Mesendoderm (in vitro differentiated cells): ENCODE results near the gene ADAMTS17.

Source experiments
- DNase-seq: peaks from one replicate; pipeline ENCODE4 v3.0.0; 2013
- H2AK5ac ChIP-seq: 2 replicates; pipeline ENCODE4 v1.6.1; 2013; ENCODE audit warnings: low read length, inconsistent platforms
- H2BK120ac ChIP-seq: 2 replicates; pipeline ENCODE4 v1.6.1; 2013; ENCODE audit warnings: low read depth, mild to moderate bottlenecking, low read length, moderate library complexity, mixed read lengths
- H2BK15ac ChIP-seq: replicated peaks from 2 replicates; pipeline ENCODE4 v1.6.1; 2013; ENCODE audit warnings: low read depth, mild to moderate bottlenecking, moderate library complexity
- H2BK5ac ChIP-seq: 2 replicates; pipeline ENCODE4 v1.6.1; 2013; ENCODE audit warnings: low read length, inconsistent platforms
- H3K18ac ChIP-seq: 2 replicates; pipeline ENCODE4 v1.6.1; 2013; ENCODE audit warnings: mild to moderate bottlenecking, low read length, mixed read lengths
- H3K23ac ChIP-seq: one replicate; pipeline ENCODE4 v1.6.1; 2013; ENCODE audit warnings: low read length
- H3K27ac ChIP-seq: 2 replicates; pipeline ENCODE4 v1.5.1; 2013; ENCODE audit warnings: low read depth, mild to moderate bottlenecking, inconsistent platforms, low read length, moderate library complexity
- H3K27me3 ChIP-seq: 2 replicates; pipeline ENCODE4 v1.6.1; 2013; ENCODE audit warnings: low read length, control low read depth, mild to moderate bottlenecking, inconsistent platforms; ENCODE audit not compliant: insufficient read depth, poor library complexity
- H3K36me3 ChIP-seq: 2 replicates; pipeline ENCODE4 v1.6.1; 2013; ENCODE audit warnings: low read length, inconsistent platforms; ENCODE audit not compliant: control insufficient read depth, insufficient read depth
- H3K4ac ChIP-seq: one replicate; pipeline ENCODE4 v1.6.1; 2013; ENCODE audit warnings: low read depth, mild to moderate bottlenecking, low read length, moderate library complexity
- H3K4me1 ChIP-seq: 2 replicates; pipeline ENCODE4 v1.6.1; 2013; ENCODE audit warnings: low read depth, low read length, inconsistent platforms; ENCODE audit not compliant: control insufficient read depth
- H3K4me2 ChIP-seq: 2 replicates; pipeline ENCODE4 v1.6.1; 2013; ENCODE audit warnings: low read length
- H3K4me3 ChIP-seq: 2 replicates; pipeline ENCODE4 v1.5.1; 2013; ENCODE audit warnings: mild to moderate bottlenecking, low read length
- H3K56ac ChIP-seq: one replicate; pipeline ENCODE4 v1.6.1; 2013; ENCODE audit warnings: low read length
- H3K79me1 ChIP-seq: 2 replicates; pipeline ENCODE4 v1.6.1; 2013; ENCODE audit warnings: low read length, inconsistent platforms
- H3K79me2 ChIP-seq: 2 replicates; pipeline ENCODE4 v1.6.1; 2013; ENCODE audit warnings: mild to moderate bottlenecking, low read length; ENCODE audit not compliant: control insufficient read depth, insufficient read depth
- H3K9ac ChIP-seq: 2 replicates; pipeline ENCODE4 v1.6.1; 2013; ENCODE audit warnings: low read length, inconsistent platforms
- H4K5ac ChIP-seq: one replicate; pipeline ENCODE4 v1.6.1; 2013; ENCODE audit warnings: low read length
- H4K8ac ChIP-seq: one replicate; pipeline ENCODE4 v1.6.1; 2013; ENCODE audit warnings: low read depth, mild to moderate bottlenecking, control low read depth, low read length, moderate library complexity
- WGBS: extraction: QIAGEN DNeasy Blood & Tissue Kit; methylation state at CpG from one replicate; pipeline ENCODE4 v1.1.7; 2013; ENCODE audit warnings: low lambda C conversion rate, missing lambda C conversion rate; ENCODE audit not compliant: insufficient coverage; ENCODE audit errors: extremely low coverage; 5-methylcytosine and 5-hydroxymethylcytosine counted together

Gene ADAMTS17

GRCh38 chr15:100241572-100242482, 99.9 kb downstream of the ADAMTS17 start:
- Histone ChIP-seq H3K27ac (no peak overlapping the region), H2BK120ac (no peak overlapping the region), H2AK5ac (no peak overlapping the region), H2BK15ac (no peak overlapping the region), H3K79me1 (no peaks in the 10 kb centered on the region), H3K4me1 (no peaks in the 10 kb centered on the region), H3K36me3 (no peaks in the 10 kb centered on the region), H3K79me2 (no peaks in the 10 kb centered on the region), H3K18ac (no peak overlapping the region), H3K4me3 (no peak overlapping the region), H3K9ac (no peak overlapping the region), H4K8ac (no peak overlapping the region), H3K4ac (no peak overlapping the region), H3K4me2 (no peak overlapping the region), H3K56ac (no peak overlapping the region), H2BK5ac (no peak overlapping the region), H4K5ac (no peak overlapping the region), H3K27me3 (no peaks in the 10 kb centered on the region), H3K23ac (no peak overlapping the region)
- DNase-seq = peak; percentile 91
- WGBS = no CpG with 5 or more reads among the region's 20 CpGs

GRCh38 chr15:100236981-100237720, 104.6 kb downstream of the ADAMTS17 start:
- Histone ChIP-seq H3K23ac (no peak overlapping the region), H3K27me3 (no peaks in the 10 kb centered on the region), H3K4me2 (no peak overlapping the region), H2BK15ac (no peak overlapping the region), H4K8ac (no peak overlapping the region), H3K9ac (no peak overlapping the region), H2BK120ac (no peak overlapping the region), H3K36me3 (no peaks in the 10 kb centered on the region), H3K18ac (no peak overlapping the region), H3K56ac (no peak overlapping the region), H3K4ac (no peak overlapping the region), H3K4me1 (no peaks in the 10 kb centered on the region), H4K5ac (no peak overlapping the region), H2AK5ac (no peak overlapping the region), H3K4me3 (no peak overlapping the region), H3K79me1 (no peaks in the 10 kb centered on the region), H3K79me2 (no peaks in the 10 kb centered on the region), H2BK5ac (no peak overlapping the region), H3K27ac (no peak overlapping the region)
- no peak for DNase-seq
- no CpG with 5 or more reads among the region's 15 CpGs for WGBS

GRCh38 chr15:100235030-100235617, 106.7 kb downstream of the ADAMTS17 start:
- Histone ChIP-seq H3K36me3 (no peaks in the 10 kb centered on the region), H3K79me1 (no peaks in the 10 kb centered on the region), H2BK5ac (no peak overlapping the region), H3K4me2 (no peak overlapping the region), H3K79me2 (no peaks in the 10 kb centered on the region), H3K56ac (no peak overlapping the region), H3K4ac (no peak overlapping the region), H3K4me1 (no peaks in the 10 kb centered on the region), H4K5ac (no peak overlapping the region), H3K27ac (no peak overlapping the region), H2BK15ac (no peak overlapping the region), H3K27me3 (no peaks in the 10 kb centered on the region), H4K8ac (no peak overlapping the region), H3K9ac (no peak overlapping the region), H3K23ac (no peak overlapping the region), H2AK5ac (no peak overlapping the region), H3K18ac (no peak overlapping the region), H2BK120ac (no peak overlapping the region), H3K4me3 (no peak overlapping the region)
- no peak for DNase-seq
- WGBS = no CpG with 5 or more reads among the region's 15 CpGs

GRCh38 chr15:100234158-100235029, 107.4 kb downstream of the ADAMTS17 start:
- Histone ChIP-seq H3K36me3 (no peaks in the 10 kb centered on the region), H3K79me1 (no peaks in the 10 kb centered on the region), H3K56ac (no peak overlapping the region), H3K4me1 (no peaks in the 10 kb centered on the region), H2AK5ac (no peak overlapping the region), H2BK15ac (no peak overlapping the region), H3K4me3 (no peak overlapping the region), H3K79me2 (no peaks in the 10 kb centered on the region), H3K9ac (no peak overlapping the region), H3K4ac (no peak overlapping the region), H2BK5ac (no peak overlapping the region), H3K18ac (no peak overlapping the region), H3K23ac (no peak overlapping the region), H3K27me3 (no peaks in the 10 kb centered on the region), H3K27ac (no peak overlapping the region), H2BK120ac (no peak overlapping the region), H4K5ac (no peak overlapping the region), H3K4me2 (no peak overlapping the region), H4K8ac (no peak overlapping the region)
- WGBS = no CpG with 5 or more reads among the region's 20 CpGs
- no peak for DNase-seq

GRCh38 chr15:100230784-100231183, 111.0 kb downstream of the ADAMTS17 start:
- H3K9ac ChIP-seq = no peak overlapping the region
- no peaks in the 10 kb centered on the region for H3K4me1 ChIP-seq
- no peak overlapping the region for H3K4me2 ChIP-seq

More at GRCh38 chr15:100230784-100231183, 111.0 kb downstream of the ADAMTS17 start:
- H3K56ac ChIP-seq = no peak overlapping the region
- no peaks in the 10 kb centered on the region for H3K79me1 ChIP-seq
- H3K27me3 ChIP-seq = no peaks in the 10 kb centered on the region
- H4K8ac ChIP-seq = no peak overlapping the region
- H3K4me3 ChIP-seq = no peak overlapping the region
- WGBS = no CpG with 5 or more reads among the region's 4 CpGs
- no peak overlapping the region for H3K4ac ChIP-seq
- H3K36me3 ChIP-seq = no peaks in the 10 kb centered on the region
- no peak for DNase-seq
- no peak overlapping the region for H2AK5ac ChIP-seq
- no peak overlapping the region for H4K5ac ChIP-seq
- no peak overlapping the region for H3K27ac ChIP-seq
- no peak overlapping the region for H2BK5ac ChIP-seq
- no peak overlapping the region for H2BK15ac ChIP-seq
- no peak overlapping the region for H3K18ac ChIP-seq
- H3K23ac ChIP-seq = no peak overlapping the region
- no peak overlapping the region for H2BK120ac ChIP-seq
- no peaks in the 10 kb centered on the region for H3K79me2 ChIP-seq
